KG1 (cell line): Measurements from ENCODE around the gene RNF20.
"Not testable (repeated sequence)": the region's sequence is repeated elsewhere in the genome, so short reads cannot be mapped to it uniquely, and the experiment has no call there.

Source experiments
- DNase-seq: peaks from one replicate; lab custom pipeline; 2025; lab: John Stamatoyannopoulos, UW

Gene RNF20

GRCh38 chr9:101533334-101534204, at the start of gene RNF20:
Gene RNF20, plus strand, starts transcription at chr9:101533853. Its CDS starts 1,571 bp downstream, at chr9:101535424.
- peak; percentile 100 for DNase-seq

DNA sequence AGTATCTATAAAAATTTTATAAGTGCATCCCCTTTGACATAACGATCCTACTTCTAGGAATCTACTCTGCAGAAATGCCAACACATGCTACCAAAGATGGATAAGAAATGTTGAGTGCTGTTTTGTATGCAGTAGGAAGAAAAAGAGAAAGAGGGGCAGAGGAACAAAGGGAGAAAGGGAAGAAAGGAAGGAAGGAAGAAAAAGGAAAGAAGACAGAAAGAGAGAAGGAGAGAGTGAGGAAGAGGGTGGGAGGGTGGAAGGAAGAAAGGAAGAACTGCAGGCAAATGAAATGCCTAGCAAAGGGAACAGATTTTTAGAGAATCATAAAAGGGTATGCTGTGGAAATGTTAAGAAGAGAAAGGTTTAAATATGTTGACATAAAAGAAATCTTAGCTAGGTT, 49.6 kb upstream of the RNF20 start:
- DNase-seq, result no peak

DNA sequence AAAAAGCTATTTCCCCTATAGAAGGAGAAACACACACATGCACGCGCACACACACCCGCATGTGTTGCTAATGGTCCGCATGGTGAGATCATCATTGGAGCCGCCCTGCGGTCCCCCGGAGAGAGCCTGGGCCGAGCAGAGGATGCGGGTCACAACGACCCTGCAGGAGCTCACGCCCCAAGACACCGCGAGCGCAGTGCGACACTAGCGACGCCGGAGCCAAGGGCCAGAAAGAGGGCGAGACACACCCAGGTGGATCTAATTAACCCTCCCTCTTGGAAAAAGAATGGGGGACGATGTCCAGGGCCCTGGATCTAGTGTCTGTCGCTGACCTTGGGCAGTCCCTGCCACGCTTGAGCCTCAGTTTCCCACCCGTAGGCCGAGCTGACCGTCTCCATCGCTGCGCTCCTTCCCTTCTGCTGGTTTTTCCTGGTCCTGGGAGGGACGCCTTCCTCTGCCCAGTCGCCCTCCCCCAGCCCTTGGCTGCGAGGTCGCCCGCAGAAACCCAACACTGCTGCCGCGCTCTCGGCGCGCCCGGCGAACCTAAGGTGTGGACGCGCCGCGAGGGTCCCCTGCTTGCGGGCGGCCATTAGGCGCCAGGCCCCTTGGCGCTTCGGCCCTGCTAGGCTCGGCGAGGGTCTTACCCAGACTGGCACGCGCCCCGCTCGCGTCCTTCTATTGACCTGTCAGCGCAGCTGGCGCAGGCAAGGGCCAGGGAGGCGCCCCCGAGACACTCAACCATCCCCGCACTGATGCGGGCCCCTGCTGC, 47.5 kb upstream of the RNF20 start:
- peak; percentile 44 for DNase-seq

DNA sequence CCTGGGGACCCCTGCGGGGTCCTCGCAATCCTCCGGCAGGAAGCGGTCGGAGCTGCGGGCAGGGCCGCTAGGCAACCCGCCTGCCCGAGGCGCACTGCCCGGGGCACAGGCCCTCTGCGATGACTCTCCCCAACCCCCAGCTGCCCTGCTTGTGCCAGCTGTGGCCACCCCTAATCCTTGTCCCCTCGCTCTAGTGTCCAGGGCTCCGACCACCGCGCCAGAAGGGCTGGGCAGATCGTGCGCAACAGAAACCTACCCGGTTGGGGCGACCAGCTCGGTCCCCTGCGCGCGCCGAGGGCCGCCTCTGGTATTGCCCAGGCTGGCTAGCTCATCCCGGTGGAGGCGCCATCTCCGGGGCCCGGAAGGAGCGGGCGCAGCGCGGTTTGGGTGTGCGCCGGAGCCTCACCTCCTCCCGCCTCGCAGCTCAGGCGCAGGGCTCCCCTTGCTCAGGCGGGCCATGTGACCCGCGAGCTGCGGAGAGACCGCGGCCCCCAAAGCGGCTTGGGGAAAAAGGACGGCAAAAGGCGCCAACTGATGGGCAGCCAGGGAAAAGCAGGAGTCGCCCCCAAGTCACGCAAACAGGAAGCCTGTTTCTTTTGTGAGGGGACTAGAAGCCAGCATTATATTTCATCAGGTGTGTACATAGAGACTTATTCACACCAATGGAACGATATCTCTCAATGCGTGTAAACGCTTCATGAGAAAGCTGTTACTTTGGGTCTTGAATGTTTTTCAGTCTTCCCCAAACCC, 46.8 kb upstream of the RNF20 start:
- peak; percentile 45 for DNase-seq

DNA sequence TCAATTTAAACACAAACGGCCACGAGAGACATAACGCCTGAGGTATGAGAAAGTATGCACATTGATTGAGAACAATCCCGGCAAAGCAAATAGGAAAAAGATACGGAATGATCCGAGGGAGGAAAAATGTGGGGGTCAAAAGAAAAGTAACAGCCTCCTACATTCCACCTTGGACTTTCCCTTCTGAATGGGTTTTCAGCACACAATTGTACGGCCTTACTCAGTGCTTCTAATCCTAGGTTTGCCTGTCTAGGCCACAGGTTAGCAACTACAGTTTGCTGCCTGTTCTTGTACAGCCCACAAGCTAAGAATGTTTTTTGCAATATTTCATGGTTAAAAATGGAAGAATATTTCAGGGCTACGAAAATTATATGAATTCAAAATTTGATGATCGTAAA, 46.2 kb upstream of the RNF20 start:
- no peak for DNase-seq

DNA sequence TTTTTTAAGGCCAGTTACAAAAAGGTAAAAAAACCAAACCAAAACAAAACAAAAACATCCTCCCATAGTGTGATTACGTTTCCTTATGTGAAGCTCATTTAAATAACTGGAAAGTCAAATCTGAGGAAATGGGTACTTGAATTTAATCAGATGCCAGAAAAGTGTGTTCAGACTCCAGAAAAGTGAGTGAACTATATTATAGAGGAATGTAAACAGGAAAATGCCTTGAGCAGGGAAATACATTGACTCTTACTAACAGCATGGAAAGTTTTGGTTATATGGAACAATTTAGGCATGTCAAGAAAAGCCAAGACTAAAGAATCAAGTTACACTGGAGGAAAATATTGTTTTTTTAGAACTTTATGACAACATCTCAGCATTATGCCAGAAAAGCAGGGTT, 37.8 kb upstream of the RNF20 start:
- no peak for DNase-seq

GRCh38 chr9:101498323-101498722, 35.3 kb upstream of the RNF20 start:
- DNase-seq, result no peak

DNA sequence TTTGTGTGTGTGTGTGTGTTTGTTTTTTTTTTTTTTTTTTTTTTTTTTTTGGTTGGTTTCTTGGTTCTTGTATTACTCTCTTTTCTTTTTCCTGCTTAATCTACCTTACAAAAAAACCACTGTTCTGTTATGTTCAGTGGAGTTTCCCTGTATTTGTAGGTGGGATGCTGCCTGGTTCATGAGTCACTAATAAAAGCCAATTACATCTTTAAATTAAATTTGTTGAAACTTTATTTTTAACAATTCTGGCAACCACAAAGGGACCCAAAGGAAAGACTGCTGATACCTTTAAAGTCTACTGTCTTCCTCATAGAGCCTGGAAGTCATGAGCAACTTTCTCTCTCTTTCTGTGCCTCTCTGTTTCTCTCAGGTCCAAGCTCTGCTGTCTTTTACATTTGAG, 29.5 kb upstream of the RNF20 start:
- no peak for DNase-seq

- DNase-seq, result no peak
Observed at GRCh38 chr9:101508211-101508610, 25.4 kb upstream of the RNF20 start.

DNA sequence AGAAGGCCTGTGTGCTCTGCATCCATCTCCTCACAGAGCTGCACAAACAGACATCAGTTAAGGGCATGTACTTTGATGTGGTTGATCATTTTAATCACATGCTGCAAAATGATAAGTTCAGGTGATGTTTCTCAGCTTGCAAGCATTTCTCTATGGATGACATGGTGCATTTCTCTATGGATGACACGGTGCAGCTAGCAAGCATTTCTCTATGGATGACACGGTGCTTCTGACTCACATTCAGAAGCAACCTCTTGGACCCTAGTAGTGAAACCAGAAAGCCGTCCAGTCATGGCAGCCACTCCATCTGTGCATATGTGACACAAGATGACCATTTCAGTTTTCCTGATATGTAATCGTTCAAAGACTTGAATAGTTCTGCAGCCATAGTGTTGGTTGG, 24.1 kb upstream of the RNF20 start:
- no peak for DNase-seq

GRCh38 chr9:101510459-101510858, 23.2 kb upstream of the RNF20 start:
- no peak for DNase-seq

DNA sequence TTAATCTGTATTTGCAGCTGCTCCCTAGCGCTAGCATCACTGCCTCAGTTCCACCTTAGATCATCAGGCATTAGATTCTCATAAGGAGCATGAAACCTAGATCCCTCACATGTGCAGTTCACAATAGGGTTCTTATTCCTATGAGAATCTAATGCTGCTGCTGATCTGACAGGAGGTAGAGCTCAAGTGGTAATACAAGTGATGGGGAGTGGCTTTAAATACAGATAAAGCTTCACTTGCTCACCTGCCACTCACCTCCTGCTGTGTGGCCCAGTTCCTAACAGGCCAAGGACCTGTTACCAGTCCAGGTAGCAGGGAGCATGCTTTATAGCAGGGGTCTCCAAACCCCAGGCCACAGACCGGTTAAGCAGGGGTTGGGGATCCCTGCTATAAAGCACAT, 22.6 kb upstream of the RNF20 start:
- DNase-seq, result no peak

DNA sequence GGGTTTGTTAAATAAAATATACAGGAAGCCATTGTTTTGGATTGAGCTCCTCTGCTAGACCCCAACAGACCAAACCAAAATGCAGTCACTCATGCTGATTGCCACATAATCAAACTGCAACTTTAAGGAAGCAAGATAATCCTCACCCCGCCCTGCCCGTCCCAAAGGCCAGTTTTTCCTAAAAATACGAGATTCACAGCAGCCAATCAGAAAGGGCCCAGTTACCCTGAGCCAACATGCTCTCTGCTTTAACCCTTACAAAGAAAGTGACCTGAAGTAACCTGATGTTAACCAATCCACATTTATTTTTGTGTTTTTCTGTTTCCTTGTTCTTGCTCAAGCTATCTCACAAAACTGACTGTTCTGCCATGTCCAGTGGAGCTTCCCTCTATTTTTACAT, 21.5 kb upstream of the RNF20 start:
- DNase-seq, result no peak

DNA sequence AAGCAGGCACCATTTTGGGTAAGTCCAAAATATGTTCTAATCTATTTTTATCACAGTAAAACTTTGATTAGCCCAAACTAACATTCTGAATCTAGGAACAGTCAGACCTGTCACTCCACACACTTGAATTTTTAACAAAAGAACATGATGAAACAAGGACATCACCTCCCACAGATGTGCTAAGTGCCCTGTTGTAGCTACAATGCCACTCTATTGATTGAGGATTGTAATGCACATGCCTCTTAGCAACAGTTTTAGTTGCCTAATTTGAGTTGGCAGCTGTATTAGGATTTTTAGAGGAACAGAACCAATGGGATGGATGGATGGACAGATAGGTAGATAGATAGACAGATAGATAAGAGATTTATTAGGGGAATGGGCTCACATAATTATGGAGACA, 20.3 kb upstream of the RNF20 start:
- DNase-seq, result no peak

GRCh38 chr9:101514071-101514470, 19.6 kb upstream of the RNF20 start:
- no peak for DNase-seq

GRCh38 chr9:101516655-101517054, 17.0 kb upstream of the RNF20 start:
- DNase-seq, result no peak

GRCh38 chr9:101518489-101518888, 15.2 kb upstream of the RNF20 start:
- not testable (repeated sequence) for DNase-seq

DNA sequence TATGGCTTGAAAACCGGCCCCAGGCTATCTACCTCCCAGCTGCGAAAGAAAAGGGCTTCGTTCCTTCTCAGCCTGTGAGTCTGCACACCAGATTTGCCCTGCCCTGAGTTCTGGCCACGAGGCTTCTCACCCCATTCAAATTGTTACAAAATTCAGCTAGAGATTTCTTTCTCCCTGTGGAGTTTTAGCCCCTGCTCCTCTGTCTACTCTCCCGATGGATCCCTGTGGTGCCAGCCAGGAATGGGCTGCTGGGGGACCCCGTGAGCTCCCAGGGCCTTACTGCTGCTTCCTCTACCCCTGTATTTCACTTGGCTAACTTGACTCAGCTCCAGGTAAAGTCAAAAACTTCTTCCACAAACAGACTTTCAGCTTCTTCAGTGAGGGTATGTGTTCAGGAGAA, 9.3 kb upstream of the RNF20 start:
- no peak for DNase-seq

- DNase-seq, result no peak
Observed at GRCh38 chr9:101527066-101527465, 6.6 kb upstream of the RNF20 start.

DNA sequence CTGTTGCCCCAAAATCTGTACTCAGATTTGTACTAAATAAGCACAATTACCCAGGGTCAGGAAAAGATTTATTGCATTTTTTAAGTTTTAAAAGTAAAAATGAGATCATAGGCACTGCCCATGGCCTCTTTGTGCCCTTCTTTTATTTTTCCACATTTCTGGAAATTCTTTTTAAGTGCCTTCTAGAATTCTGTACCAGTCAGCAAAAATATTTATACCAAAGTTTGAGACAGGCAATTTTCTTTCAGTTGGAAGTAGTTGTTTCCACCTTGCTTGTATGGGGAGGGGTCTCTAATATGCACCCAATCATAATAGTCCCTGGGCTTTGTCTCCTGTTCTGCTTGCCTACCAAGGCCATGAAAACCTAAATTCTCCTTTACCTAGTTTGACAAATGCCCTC, 5.6 kb upstream of the RNF20 start:
- DNase-seq, result no peak

DNA sequence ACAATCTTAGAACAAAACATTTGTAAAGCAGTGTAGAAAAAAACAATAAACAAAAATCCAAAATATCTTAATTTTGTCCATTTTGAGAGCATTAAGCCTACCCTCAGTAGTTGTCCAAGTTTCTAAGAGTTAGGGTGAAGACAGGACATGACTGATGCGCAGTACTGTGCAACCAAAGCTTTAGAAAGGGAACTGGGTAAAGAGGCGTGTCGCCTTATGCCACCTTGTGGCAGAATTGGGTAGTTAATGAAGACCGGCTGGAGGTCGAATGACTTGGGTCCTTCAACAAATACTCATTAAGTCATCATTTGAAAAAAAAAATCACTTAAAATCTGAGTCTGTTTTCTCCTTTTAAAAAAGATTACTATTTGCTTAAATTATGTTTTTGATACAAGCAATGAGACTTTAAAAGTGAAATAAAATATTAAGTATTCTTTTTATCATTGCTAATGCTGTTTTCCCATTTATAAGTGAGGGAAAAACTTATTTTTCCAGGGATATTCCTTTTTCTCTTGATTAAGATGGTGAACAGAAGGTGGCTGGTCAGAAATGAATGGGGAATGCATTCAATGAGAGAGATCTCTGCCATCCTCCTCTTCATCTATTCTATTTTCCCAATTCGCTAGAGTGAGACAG, 3.5 kb upstream of the RNF20 start:
- DNase-seq, result peak; percentile 29

- no peak for DNase-seq
Observed at GRCh38 chr9:101536351-101536750, 2.7 kb downstream of the RNF20 start.
